ENCODE measurements around the gene SPDL1. TPM values are rescaled to one million over a fixed set of nuclear protein-coding genes. Genes with fewer than 3 reads are reported as not detected.

The SPDL1 gene
- total and polyA plus RNA-seq, 2 of the 8 experiments (the other 6 are each of a cell fraction or from before 2014, with no cell fraction given), result 16.9 to 44.5 TPM

- TF ChIP-seq POLR2A (IDR thresholded peaks at IDR 0.05; ENCODE audit: control extremely low read depth in 1 of 2, low read depth in 2 of 2, low read length in 2 of 2) (no peak), SIX5 (IDR thresholded peaks at IDR 0.05; ENCODE audit: low read depth, low read length) (no peak), MAFK (IDR thresholded peaks at IDR 0.05; ENCODE audit: low read depth, low read length) (no peak), CHD7 (IDR thresholded peaks at IDR 0.05; ENCODE audit: insufficient replicate concordance, low read length) (no peak), YY1 (IDR thresholded peaks at IDR 0.05; ENCODE audit: low read depth, low read length) (no peak), HDAC6 (IDR thresholded peaks at IDR 0.05; ENCODE audit: low read depth, low read length) (no peak), CBX8 (IDR thresholded peaks at IDR 0.05; ENCODE audit: borderline replicate concordance, low read depth, low read length) (no peak), ATF2 (IDR thresholded peaks at IDR 0.05; ENCODE audit: low read length) (no peak)
Observed at GRCh38 chr5:169595172-169595820, 11.7 kb downstream of the SPDL1 start (continued).
